WTC11 (cell line): ENCODE measurements around the gene UBAP1L. TPM values are rescaled to one million over a fixed set of nuclear protein-coding genes. Genes with fewer than 3 reads are reported as not detected.

Experiments
- ATAC-seq: fragments of 200-7000 bp; cut with Tn5 transposase; 2 replicates; pipeline ENCODE4 v1.10.0; 2021; ENCODE audit warnings: mild to moderate bottlenecking, moderate library complexity
- CTCF ChIA-PET: fragments of 300-600 bp; sonication (Branson Sonifier 250); formaldehyde crosslinking; loops from one replicate; lab custom pipeline; 2021; ENCODE audit warnings: antibody characterized with exemption; lab: Charles Lee
- POLR2A ChIA-PET: fragments of 350-600 bp; sonication (Branson Sonifier 250); formaldehyde crosslinking; loops from one replicate; lab custom pipeline; 2021; ENCODE audit warnings: antibody characterized with exemption; lab: Charles Lee
- DNase-seq: peaks from one replicate; pipeline ENCODE4 v3.0.0; 2021; ENCODE audit warnings: low spot score
- H3K27ac Mint-ChIP-seq: 2 replicates; pipeline ENCODE4 v1.8.0; 2021; ENCODE audit warnings: mixed read lengths
- H3K27me3 Mint-ChIP-seq: 2 replicates; pipeline ENCODE4 v1.8.0; 2021; ENCODE audit warnings: low read depth, mild to moderate bottlenecking, moderate library complexity, mixed read lengths
- H3K36me3 Mint-ChIP-seq: 2 replicates; pipeline ENCODE4 v1.8.0; 2021; ENCODE audit warnings: mixed read lengths
- H3K4me1 Mint-ChIP-seq: 2 replicates; pipeline ENCODE4 v1.8.0; 2022; ENCODE audit warnings: mixed read lengths
- H3K4me3 Mint-ChIP-seq: 2 replicates; pipeline ENCODE4 v1.8.0; 2021; ENCODE audit warnings: mild to moderate bottlenecking, moderate library complexity, mixed read lengths
- H3K9me3 Mint-ChIP-seq: 2 replicates; pipeline ENCODE4 v1.8.0; 2021; ENCODE audit warnings: mixed read lengths
- AFF4 ChIP-seq: sonication (generic); formaldehyde crosslinking; IDR thresholded peaks from 2 replicates; pipeline ENCODE4 v1.8.1; 2023; ENCODE audit warnings: mild to moderate bottlenecking, missing genetic modification reagents, borderline replicate concordance
- CREM ChIP-seq: sonication (generic); formaldehyde crosslinking; IDR thresholded peaks from 2 replicates; pipeline ENCODE4 v1.8.1; 2022; ENCODE audit warnings: mild to moderate bottlenecking, missing genetic modification reagents, moderate library complexity
- E2F4 ChIP-seq: sonication (generic); formaldehyde crosslinking; IDR thresholded peaks from 2 replicates; pipeline ENCODE4 v1.8.1; 2022; ENCODE audit warnings: low read depth, mild to moderate bottlenecking, moderate library complexity, missing genetic modification reagents, borderline replicate concordance
- ERG ChIP-seq: fragments of 250-450 bp; sonication (Bioruptor Pico); IDR thresholded peaks from 2 replicates; pipeline ENCODE4 v1.8.0; 2021; ENCODE audit warnings: mild to moderate bottlenecking
- GRHL2 ChIP-seq: fragments of 250-450 bp; sonication (Bioruptor Pico); IDR thresholded peaks from 2 replicates; pipeline ENCODE4 v1.8.0; 2022; ENCODE audit warnings: mild to moderate bottlenecking, moderate library complexity; ENCODE audit not compliant: insufficient replicate concordance, severe bottlenecking
- MLX ChIP-seq: sonication (generic); formaldehyde crosslinking; IDR thresholded peaks from 2 replicates; pipeline ENCODE4 v1.8.1; 2023; ENCODE audit warnings: mild to moderate bottlenecking, missing genetic modification reagents, moderate library complexity
- MXD4 ChIP-seq: fragments of 250-450 bp; sonication (Bioruptor Pico); IDR thresholded peaks from 2 replicates; pipeline ENCODE4 v1.8.0; 2021; ENCODE audit warnings: mild to moderate bottlenecking, moderate library complexity, borderline replicate concordance
- NFATC4 ChIP-seq: fragments of 250-450 bp; sonication (Bioruptor Pico); IDR thresholded peaks from 2 replicates; pipeline ENCODE4 v1.9.0; 2021; ENCODE audit warnings: mild to moderate bottlenecking
- PRRX2 ChIP-seq: fragments of 250-450 bp; sonication (Bioruptor Pico); IDR thresholded peaks from 2 replicates; pipeline ENCODE4 v1.8.0; 2021; ENCODE audit warnings: mild to moderate bottlenecking
- SOX15 ChIP-seq: fragments of 250-450 bp; sonication (Bioruptor Pico); IDR thresholded peaks from 2 replicates; pipeline ENCODE4 v1.9.0; 2021; ENCODE audit warnings: mild to moderate bottlenecking
- TP53 ChIP-seq: sonication (generic); formaldehyde crosslinking; IDR thresholded peaks from 2 replicates; pipeline ENCODE4 v1.8.1; 2023; ENCODE audit warnings: mild to moderate bottlenecking, missing genetic modification reagents
- ZBTB21 ChIP-seq: sonication (generic); formaldehyde crosslinking; IDR thresholded peaks from 2 replicates; pipeline ENCODE4 v1.8.1; 2023; ENCODE audit warnings: mild to moderate bottlenecking, missing genetic modification reagents, borderline replicate concordance
- ZNF232 ChIP-seq: sonication (generic); formaldehyde crosslinking; IDR thresholded peaks from 2 replicates; pipeline ENCODE4 v1.8.0; 2022; ENCODE audit warnings: mild to moderate bottlenecking, missing genetic modification reagents
- ZNF281 ChIP-seq: sonication (generic); formaldehyde crosslinking; IDR thresholded peaks from 2 replicates; pipeline ENCODE4 v1.8.0; 2023; ENCODE audit warnings: mild to moderate bottlenecking, missing genetic modification reagents
- ZNF317 ChIP-seq: sonication (generic); formaldehyde crosslinking; IDR thresholded peaks from 2 replicates; pipeline ENCODE4 v1.8.1; 2023; ENCODE audit warnings: low read depth, mild to moderate bottlenecking, moderate library complexity, missing genetic modification reagents, borderline replicate concordance
- ZNF416 ChIP-seq: fragments of 250-450 bp; sonication (Bioruptor Pico); IDR thresholded peaks from 2 replicates; pipeline ENCODE4 v1.9.0; 2021; ENCODE audit warnings: mild to moderate bottlenecking, inconsistent platforms
- ZNF532 ChIP-seq: fragments of 250-450 bp; sonication (Bioruptor Pico); IDR thresholded peaks from 2 replicates; pipeline ENCODE4 v1.9.0; 2021; ENCODE audit warnings: mild to moderate bottlenecking, borderline replicate concordance
- ZNF671 ChIP-seq: fragments of 250-450 bp; sonication (Bioruptor Pico); IDR thresholded peaks from 2 replicates; pipeline ENCODE4 v1.8.0; 2021; ENCODE audit warnings: mild to moderate bottlenecking
- total RNA-seq: library from RNA; stranded (reverse); gene quantifications from 3 replicates; pipeline ENCODE4 v1.2.3, GENCODE V29; 2021

Gene UBAP1L
- total RNA-seq, 1 experiment from 2014 or later, result 2.0 TPM

GRCh38 chr15:65079580-65079979 is 35.4 kb downstream of the UBAP1L start:
- no peak overlapping the region for H3K4me3 Mint-ChIP-seq
- H3K4me1 Mint-ChIP-seq, result peaks cover 48% of the 10 kb centered on the region
- H3K36me3 Mint-ChIP-seq, result no peaks in the 10 kb centered on the region
- no peaks in the 10 kb centered on the region for H3K9me3 Mint-ChIP-seq
- ChIA-PET CTCF (interaction anchor here (3.1 to 15.1 kb wide), 5 partner anchors 12 to 45 kb away, joined by 27 to 308 read pairs (median 71); partner anchors contain the start of gene RASL12), POLR2A (no interaction called here)
- peaks cover 14% of the 10 kb centered on the region for H3K27me3 Mint-ChIP-seq
- TF ChIP-seq MXD4 (CRISPR knock-in tag) (no peak), ZNF317 (no peak), AFF4 (no peak), MLX (no peak), ZNF232 (CRISPR knock-in tag) (no peak), ZNF281 (CRISPR knock-in tag) (no peak), ERG (no peak), ZNF671 (CRISPR knock-in tag) (no peak), TP53 (CRISPR knock-in tag) (no peak), ZBTB21 (CRISPR knock-in tag) (no peak), GRHL2 (CRISPR knock-in tag) (no peak), E2F4 (CRISPR knock-in tag) (no peak), NFATC4 (CRISPR knock-in tag) (no peak), ZNF416 (no peak), ZNF532 (no peak), PRRX2 (no peak), CREM (CRISPR knock-in tag) (no peak), SOX15 (CRISPR knock-in tag) (no peak)
- no peak overlapping the region for H3K27ac Mint-ChIP-seq
- DNase-seq (no peak), ATAC-seq (no peak)
